ENCODE measurements around the gene NMUR1. TPM values are rescaled to one million over a fixed set of nuclear protein-coding genes. Genes with fewer than 3 reads are reported as not detected.

The NMUR1 gene
- total and polyA plus RNA-seq, 2 donors (not counting 3 experiments of a cell fraction or from before 2014, with no cell fraction given), result not detected

DNA sequence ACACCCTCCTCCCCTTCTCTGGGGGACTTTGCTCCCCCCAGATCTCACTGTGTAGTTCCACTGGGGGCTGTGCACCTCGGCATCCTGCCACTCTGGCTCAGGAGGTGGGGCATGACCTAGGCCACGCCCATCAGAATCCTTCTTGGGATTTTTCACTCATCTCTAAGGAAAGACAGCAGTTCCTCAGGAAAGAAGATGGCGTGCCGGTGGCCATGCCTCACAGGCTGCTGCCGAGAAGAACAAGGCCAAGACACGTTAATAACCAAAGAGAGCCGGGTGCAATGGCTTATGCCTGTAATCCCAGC lies 3.2 kb downstream of the NMUR1 start:
- H3K79me2 ChIP-seq (ENCODE audit: control insufficient read depth, insufficient read depth, low read length), result no peaks in the 10 kb centered on the region
- no peak overlapping the region for H3K27ac ChIP-seq (ENCODE audit: insufficient read depth, low read depth, low read length)
- FAIRE-seq (no peak), DNase-seq (ENCODE audit: low read depth, low spot score) (no peak)
- no peak overlapping the region for H3K9ac ChIP-seq (replicated peaks; ENCODE audit: extremely low read depth, insufficient read depth, low read length)
- POLR2A ChIA-PET, result no interaction called here
- no peaks in the 10 kb centered on the region for H3K36me3 ChIP-seq (ENCODE audit: control insufficient read depth in 2 of 2, extremely low read depth in 1 of 2, insufficient read depth in 2 of 2, low read length in 2 of 2)
- H2AFZ ChIP-seq (ENCODE audit: low read depth, low read length), result no peak overlapping the region
- no peaks in the 10 kb centered on the region for H3K4me1 ChIP-seq (ENCODE audit: control insufficient read depth, extremely low read depth, insufficient read depth, low read length)
- no peak overlapping the region for H3K4me3 ChIP-seq (replicated peaks in 1 of 3; ENCODE audit: insufficient read depth in 1 of 3, low read depth in 1 of 3, low read length in 3 of 3)
- no peaks in the 10 kb centered on the region for H4K20me1 ChIP-seq (replicated peaks; ENCODE audit: control insufficient read depth, extremely low read depth, insufficient read depth, low read length)
- dilution Hi-C loops (cut with MboI; ENCODE audit: extremely low pct_ligation_motif_present, low sequenced_read_pairs) (no loop called here), intact Hi-C loops (cut with micrococcal nuclease) (no loop called here)
- CTCF ChIA-PET, result interaction anchor here (1.4 to 1.6 kb wide), 2 partner anchors 10 to 44 kb away, joined by 4 to 9 read pairs; no protein-coding TSS in a partner anchor
- H3K9me3 ChIP-seq (replicated peaks; ENCODE audit: control insufficient read depth, insufficient read depth, low read length), result no peaks in the 10 kb centered on the region
- no TSS peak for BruUV-seq (replicated peaks)
- no peak overlapping the region for H3K4me2 ChIP-seq (ENCODE audit: insufficient read depth, low read length)
- TF ChIP-seq FOS (IDR thresholded peaks at IDR 0.05; ENCODE audit: borderline replicate concordance, insufficient read depth, low read length) (no peak), CTCF (IDR thresholded peaks at IDR 0.05; ENCODE audit: extremely low read depth in 1 of 2, insufficient read depth in 1 of 2, low read depth in 1 of 2, low read length in 2 of 2) (no peak), GATA2 (IDR thresholded peaks at IDR 0.05; ENCODE audit: insufficient read depth, insufficient read length, low read depth, low read length) (no peak), EZH2 (IDR thresholded peaks at IDR 0.05; ENCODE audit: borderline replicate concordance, low read depth, low read length, severe bottlenecking) (no peak), POLR2AphosphoS5 (IDR thresholded peaks at IDR 0.05; ENCODE audit: insufficient read depth, low read depth, low read length) (no peak), MAX (IDR thresholded peaks at IDR 0.05; ENCODE audit: insufficient read depth, insufficient read length) (no peak), POLR2A (IDR thresholded peaks at IDR 0.05; ENCODE audit: low read depth, low read length) (no peak), MYC (IDR thresholded peaks at IDR 0.05; ENCODE audit: low read depth, low read length) (no peak), JUN (IDR thresholded peaks at IDR 0.05; ENCODE audit: borderline replicate concordance, insufficient read depth, insufficient read length, low read depth) (no peak)
- H3K27me3 ChIP-seq (ENCODE audit: control insufficient read depth in 2 of 2, insufficient read depth in 2 of 2, low read length in 2 of 2), result peaks cover 9 to 13% of the 10 kb centered on the region in 2 experiments
- no peaks in the 10 kb centered on the region for H3K9me1 ChIP-seq (replicated peaks; ENCODE audit: control insufficient read depth, extremely low read depth, insufficient read depth, low read length)
